Loucy (cell line): ENCODE data around the gene TFEC.

Source experiments
- EZH2phosphoT487 ChIP-seq: fragments of 200-600 bp; IDR thresholded peaks from 2 replicates; pipeline ENCODE4 v1.6.1; 2018; ENCODE audit warnings: antibody characterized with exemption, mild to moderate bottlenecking, moderate library complexity, borderline replicate concordance
- TF ChIP-seq, protein P1 (sequence below): fragments of 200-600 bp; sonication (generic); conservative IDR thresholded peaks from 2 replicates; pipeline ENCODE4 v1.5.1; 2014; ENCODE audit warnings: mild to moderate bottlenecking, antibody characterized with exemption, low read length

GRCh38 chr7:115937960-115938359 lies 92.6 kb downstream of the TFEC start:
- TF ChIP-seq, protein P1, sequence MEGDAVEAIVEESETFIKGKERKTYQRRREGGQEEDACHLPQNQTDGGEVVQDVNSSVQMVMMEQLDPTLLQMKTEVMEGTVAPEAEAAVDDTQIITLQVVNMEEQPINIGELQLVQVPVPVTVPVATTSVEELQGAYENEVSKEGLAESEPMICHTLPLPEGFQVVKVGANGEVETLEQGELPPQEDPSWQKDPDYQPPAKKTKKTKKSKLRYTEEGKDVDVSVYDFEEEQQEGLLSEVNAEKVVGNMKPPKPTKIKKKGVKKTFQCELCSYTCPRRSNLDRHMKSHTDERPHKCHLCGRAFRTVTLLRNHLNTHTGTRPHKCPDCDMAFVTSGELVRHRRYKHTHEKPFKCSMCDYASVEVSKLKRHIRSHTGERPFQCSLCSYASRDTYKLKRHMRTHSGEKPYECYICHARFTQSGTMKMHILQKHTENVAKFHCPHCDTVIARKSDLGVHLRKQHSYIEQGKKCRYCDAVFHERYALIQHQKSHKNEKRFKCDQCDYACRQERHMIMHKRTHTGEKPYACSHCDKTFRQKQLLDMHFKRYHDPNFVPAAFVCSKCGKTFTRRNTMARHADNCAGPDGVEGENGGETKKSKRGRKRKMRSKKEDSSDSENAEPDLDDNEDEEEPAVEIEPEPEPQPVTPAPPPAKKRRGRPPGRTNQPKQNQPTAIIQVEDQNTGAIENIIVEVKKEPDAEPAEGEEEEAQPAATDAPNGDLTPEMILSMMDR: no peak
- no peak for TF ChIP-seq EZH2phosphoT487
